CD4-positive, alpha-beta T cell treated with Interferon alpha-2 for 1 hour (primary cell): ENCODE data around the gene MAP2K3.

Experiments
- DNase-seq, 2 donors: peaks; one replicate each; pipeline ENCODE4 v3.0.0-alpha.2; 2020 to 2022

The MAP2K3 gene

DNA sequence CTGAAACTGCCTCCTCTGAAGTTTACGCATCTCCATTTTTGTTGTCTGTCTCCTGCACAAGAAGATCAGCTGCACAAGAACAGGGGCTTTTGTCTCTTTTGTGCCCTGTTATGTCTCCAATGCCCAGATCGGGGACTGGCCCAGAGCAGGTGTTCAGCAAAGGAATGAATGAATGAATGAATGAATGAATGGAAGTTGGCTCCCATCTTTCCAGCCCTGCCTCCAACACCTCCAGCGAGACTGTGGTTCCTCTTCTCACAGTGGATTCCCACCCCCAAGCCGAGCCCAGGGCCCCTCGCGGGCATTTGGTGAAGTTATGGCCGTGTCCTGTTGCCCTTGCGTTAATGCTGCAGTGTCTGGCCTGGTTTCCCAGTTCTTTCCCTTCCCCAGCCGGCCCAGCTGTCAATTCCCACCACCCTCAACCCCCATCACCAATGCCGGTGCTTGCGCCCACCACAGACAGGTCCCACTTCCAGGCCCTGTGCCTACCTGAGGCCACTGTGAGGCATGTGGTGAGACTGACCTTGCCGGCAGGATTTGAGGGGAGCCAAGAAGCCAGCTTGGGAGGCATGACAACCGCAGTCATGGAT lies 70.4 kb downstream of the MAP2K3 start:
- no peak for DNase-seq

DNA sequence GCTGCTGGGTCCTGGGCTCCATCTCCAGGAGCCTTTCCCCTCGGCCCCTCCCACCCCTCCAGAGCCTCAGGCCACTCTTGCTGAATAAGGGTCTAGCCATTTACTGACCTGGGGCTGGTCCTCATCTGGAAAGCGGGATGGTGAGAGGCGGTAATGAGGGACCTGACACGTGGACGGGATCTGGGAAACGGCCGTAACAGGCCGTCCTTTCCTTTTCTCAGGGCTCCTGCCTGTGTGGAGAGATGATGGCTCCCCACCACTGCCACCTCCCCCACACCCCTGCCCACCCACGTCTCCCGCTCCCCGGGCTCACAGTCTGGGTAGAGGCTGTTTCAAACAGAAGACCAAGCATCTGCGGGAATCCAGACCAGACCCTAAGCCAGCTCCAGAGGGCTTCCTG lies 71.1 kb downstream of the MAP2K3 start:
- DNase-seq = no peak

GRCh38 chr17:21356537-21357127 lies 72.1 kb downstream of the MAP2K3 start:
- DNase-seq = no peak

GRCh38 chr17:21357281-21357680 lies 72.8 kb downstream of the MAP2K3 start:
- DNase-seq = no peak

DNA sequence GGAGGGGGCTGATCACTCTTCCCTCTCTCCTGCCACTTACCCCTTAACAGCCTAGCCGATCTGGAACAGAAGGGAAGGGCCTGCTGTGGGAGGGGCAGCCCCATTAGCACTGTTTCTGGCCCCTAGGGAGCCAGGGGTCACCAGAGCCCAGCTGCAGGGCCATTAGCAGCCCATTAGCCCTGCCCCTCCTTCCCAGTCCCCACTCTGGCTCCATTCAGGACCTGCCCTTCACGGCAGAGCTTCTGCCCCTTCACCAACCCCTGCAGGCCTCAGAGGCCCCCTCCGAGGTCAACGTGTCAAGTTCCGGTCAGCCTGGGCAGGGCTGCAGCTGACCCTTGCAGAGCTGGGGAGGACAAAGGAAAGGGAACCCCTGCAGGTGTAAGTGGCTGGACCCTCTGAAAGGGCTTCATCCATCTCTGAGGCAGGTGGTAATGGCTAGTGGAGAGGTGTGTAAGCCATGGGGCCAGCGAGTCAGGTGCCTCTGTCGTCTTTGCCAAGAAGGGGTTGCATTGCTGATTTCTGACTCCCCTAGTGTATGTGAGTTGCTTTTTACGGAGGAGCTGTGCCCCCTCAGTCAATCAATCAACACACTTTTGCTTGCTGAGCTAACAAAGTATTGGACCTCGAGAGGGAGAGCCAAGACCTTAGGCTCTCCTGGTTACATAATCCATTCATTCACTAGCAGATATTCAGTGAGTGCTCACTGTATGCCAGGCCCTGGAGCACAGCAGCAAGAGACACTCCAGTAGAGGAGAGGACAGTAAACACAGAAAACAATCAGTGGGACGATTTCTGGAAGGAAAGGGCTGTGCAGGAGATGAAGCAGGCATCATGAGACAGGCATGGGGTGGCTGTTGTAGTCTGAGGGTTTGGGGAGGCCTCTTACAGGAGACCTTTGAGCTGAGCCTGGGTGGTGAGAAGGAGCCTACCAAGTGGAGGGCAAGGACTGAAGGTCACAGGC lies 73.5 kb downstream of the MAP2K3 start:
- no peak for DNase-seq

DNA sequence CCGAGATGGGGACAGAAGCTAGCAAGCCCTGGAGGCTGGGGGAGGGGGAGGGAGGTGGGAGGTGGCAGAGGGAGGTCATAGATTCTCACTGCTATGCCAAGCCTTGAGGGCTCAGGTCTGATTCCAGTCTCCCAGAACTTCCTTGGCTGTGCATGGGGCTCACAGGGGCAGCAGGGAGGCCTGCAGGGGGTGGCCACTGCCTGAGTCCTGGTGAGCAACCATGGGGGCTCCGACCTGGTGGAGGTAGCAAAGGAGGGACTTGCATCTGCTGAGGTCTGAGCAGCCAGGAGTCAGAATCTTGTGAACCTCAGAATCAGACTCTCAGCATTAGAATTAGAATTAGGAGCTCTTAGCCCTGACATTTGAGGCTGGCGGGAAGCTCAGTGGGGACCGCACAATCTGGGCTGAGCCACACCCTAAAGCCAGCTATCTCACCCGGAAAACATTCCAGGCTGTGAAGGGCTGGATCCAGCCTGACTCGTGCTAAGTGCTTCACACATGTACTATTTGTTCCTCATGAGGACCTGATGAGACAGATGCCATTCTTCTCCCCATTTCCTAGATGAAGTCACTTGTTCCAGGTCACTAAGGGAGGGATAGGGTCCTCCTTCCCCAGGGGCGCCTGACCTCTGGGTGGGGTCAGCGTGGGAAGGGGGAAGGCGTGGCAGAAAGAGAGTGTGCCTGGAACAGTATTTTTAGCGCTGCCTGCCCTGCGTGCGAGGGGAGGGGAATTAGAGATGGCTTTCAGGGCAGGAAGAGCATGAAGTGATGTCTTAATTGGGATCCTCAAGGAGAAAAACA lies 74.4 kb downstream of the MAP2K3 start:
- no peak for DNase-seq

DNA sequence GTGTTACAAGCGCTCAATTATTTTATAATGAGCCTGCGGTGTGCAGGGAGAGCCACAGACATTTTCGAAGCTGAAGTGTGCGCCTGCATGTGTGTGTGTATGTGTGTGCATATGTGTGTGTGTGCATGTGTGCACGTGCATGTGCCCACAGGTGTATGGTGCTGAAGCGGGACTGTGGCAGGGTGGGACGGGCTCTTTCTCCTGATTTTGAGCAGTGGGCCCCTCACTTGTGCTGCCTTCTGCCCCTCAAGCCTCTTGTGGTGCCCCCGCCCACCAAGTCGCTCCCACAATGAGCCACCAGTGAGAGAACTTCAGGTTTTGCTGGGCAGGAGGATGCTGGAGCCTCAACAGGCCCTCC lies 75.0 kb downstream of the MAP2K3 start:
- DNase-seq = no peak

GRCh38 chr17:21360048-21360447 lies 75.5 kb downstream of the MAP2K3 start:
- DNase-seq = no peak

- no peak for DNase-seq
Observed at GRCh38 chr17:21361020-21361809, 76.7 kb downstream of the MAP2K3 start.

- no peak for DNase-seq
Observed at GRCh38 chr17:21362331-21362931, 77.9 kb downstream of the MAP2K3 start.

DNA sequence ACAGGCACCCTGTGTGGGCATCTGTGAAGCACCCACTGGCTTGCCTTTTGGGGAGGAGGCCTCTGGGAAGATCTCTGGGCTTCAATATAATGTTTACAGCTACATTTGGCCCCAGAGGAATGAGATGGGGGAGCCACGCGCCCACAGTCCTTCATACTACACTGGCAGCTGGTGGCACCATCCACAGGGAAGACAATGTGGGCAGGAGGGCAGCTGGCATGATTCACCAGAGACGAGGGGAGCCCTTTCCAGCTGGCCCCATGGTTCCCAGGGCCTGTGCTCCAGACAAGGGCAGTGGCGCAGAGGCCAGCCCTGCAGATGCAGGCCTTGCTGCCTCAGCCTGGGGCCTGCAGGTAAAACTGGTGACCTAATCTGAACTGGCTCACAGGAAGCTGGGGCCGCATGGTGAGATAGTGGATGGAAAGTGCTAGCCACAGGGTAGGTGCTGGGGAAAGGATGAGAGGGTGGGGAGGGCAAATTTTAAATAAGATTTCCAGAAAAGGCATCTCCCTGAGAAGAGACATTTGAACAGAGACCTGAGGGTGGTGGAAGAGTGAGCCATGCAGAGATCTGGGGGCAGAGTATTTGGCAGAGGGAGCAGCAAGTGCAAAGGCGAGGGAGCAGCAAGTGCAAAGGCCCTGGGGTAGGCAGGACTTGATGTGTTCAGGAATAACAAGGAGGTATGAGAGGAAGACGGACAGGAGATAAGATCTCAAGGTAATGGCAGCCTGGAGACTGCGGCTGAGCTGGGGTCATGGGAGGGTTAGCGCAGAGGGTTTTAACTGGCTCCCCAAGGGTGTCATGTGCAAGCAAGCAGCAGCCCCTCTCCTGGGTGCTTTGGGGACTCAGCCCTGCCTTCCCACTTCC lies 79.5 kb downstream of the MAP2K3 start:
- no peak for DNase-seq
